Vagina (tissue), 2 donors: ENCODE data around the gene LRMDA. TPM values are rescaled to one million over a fixed set of nuclear protein-coding genes. Genes with fewer than 3 reads are reported as not detected.

Source experiments
- DNase-seq, 2 donors: peaks; one replicate each; pipeline ENCODE4 v3.0.0-alpha.2; 2017; ENCODE audit errors: extremely low spot score in 2 of 2
- H3K27ac ChIP-seq: fragments of 200-600 bp; sonication (generic); one replicate; pipeline ENCODE4 v1.5.1; 2019
- H3K27me3 ChIP-seq: fragments of 200-600 bp; sonication (generic); one replicate; pipeline ENCODE4 v1.5.1; 2019
- H3K36me3 ChIP-seq, 2 donors: fragments of 200-600 bp; sonication (generic); one replicate each; pipeline ENCODE4 v1.5.1; 2017 to 2019
- H3K4me1 ChIP-seq: fragments of 200-600 bp; sonication (generic); one replicate; pipeline ENCODE4 v1.5.1; 2019
- H3K4me3 ChIP-seq, 2 donors: fragments of 200-600 bp; sonication (generic); 1 replicate in 1 of 2; 2 replicates in 1 of 2; pipeline ENCODE4 v1.5.1; 2016 to 2019
- H3K9me3 ChIP-seq: fragments of 200-600 bp; sonication (generic); one replicate; pipeline ENCODE4 v1.5.1; 2019
- POLR2A ChIP-seq, 2 donors: fragments of 450-650 bp; IDR thresholded peaks; one replicate each; pipeline ENCODE4 v1.6.1; 2017; ENCODE audit warnings: antibody characterized with exemption in 2 of 2, mild to moderate bottlenecking in 2 of 2, moderate library complexity in 2 of 2
- POLR2AphosphoS5 ChIP-seq, 2 donors: sonication (generic); formaldehyde crosslinking; IDR thresholded peaks; one replicate each; pipeline ENCODE4 v1.9.0; 2017; ENCODE audit warnings: antibody characterized with exemption in 2 of 2, mild to moderate bottlenecking in 2 of 2, low read depth in 1 of 2; ENCODE audit not compliant: insufficient read depth in 1 of 2
- intact Hi-C: fragments of 100-400 bp; cut with DNase I; formaldehyde crosslinking; loops from one replicate; pipeline ENCODE4 v1.15.1; 2023
- total RNA-seq: library from RNA; depleted of rRNA; stranded (reverse); fragments of >200 nt; gene quantifications from one replicate; pipeline ENCODE4 v1.2.3, GENCODE V29; 2016
- TF ChIP-seq, protein P1 (sequence below), 3 experiments: fragments of 450-650 bp in 2 of 3; fragments of 200-600 bp in 1 of 3; sonication (generic) in 1 of 3; IDR thresholded peaks; one replicate each; pipeline ENCODE4 v1.5.1; 2017 to 2019; ENCODE audit warnings: antibody characterized with exemption in 3 of 3, mild to moderate bottlenecking in 2 of 3, moderate library complexity in 2 of 3

LRMDA gene
- total RNA-seq, 1 donor from 2014 or later: 22.6 TPM

GRCh38 chr10:75439811-75440210 lies 8.4 kb downstream of the LRMDA start:
- intact Hi-C loops: no loop called here
- H3K27ac ChIP-seq: no peak overlapping the region
- no peak for DNase-seq
- H3K4me1 ChIP-seq: no peaks in the 10 kb centered on the region
- no peaks in the 10 kb centered on the region for H3K36me3 ChIP-seq
- H3K27me3 ChIP-seq: no peaks in the 10 kb centered on the region
- TF ChIP-seq, protein P1, sequence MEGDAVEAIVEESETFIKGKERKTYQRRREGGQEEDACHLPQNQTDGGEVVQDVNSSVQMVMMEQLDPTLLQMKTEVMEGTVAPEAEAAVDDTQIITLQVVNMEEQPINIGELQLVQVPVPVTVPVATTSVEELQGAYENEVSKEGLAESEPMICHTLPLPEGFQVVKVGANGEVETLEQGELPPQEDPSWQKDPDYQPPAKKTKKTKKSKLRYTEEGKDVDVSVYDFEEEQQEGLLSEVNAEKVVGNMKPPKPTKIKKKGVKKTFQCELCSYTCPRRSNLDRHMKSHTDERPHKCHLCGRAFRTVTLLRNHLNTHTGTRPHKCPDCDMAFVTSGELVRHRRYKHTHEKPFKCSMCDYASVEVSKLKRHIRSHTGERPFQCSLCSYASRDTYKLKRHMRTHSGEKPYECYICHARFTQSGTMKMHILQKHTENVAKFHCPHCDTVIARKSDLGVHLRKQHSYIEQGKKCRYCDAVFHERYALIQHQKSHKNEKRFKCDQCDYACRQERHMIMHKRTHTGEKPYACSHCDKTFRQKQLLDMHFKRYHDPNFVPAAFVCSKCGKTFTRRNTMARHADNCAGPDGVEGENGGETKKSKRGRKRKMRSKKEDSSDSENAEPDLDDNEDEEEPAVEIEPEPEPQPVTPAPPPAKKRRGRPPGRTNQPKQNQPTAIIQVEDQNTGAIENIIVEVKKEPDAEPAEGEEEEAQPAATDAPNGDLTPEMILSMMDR (IDR thresholded peaks at IDR 0.05): no peak
- TF ChIP-seq POLR2A (IDR thresholded peaks at IDR 0.05): no peak
- TF ChIP-seq POLR2AphosphoS5 (IDR thresholded peaks at IDR 0.05; ENCODE audit: insufficient read depth in 1 of 2, low read depth in 1 of 2): no peak
- no peak overlapping the region for H3K4me3 ChIP-seq
- H3K9me3 ChIP-seq: peaks cover 4% of the 10 kb centered on the region

GRCh38 chr10:75440271-75440793 lies 8.9 kb downstream of the LRMDA start:
- H3K27me3 ChIP-seq: no peaks in the 10 kb centered on the region
- no peak overlapping the region for H3K27ac ChIP-seq
- intact Hi-C loops: no loop called here
- no peak overlapping the region for H3K4me3 ChIP-seq
- H3K36me3 ChIP-seq: no peaks in the 10 kb centered on the region
- peaks cover 4% of the 10 kb centered on the region for H3K9me3 ChIP-seq
- no peak for TF ChIP-seq POLR2AphosphoS5 (IDR thresholded peaks at IDR 0.05; ENCODE audit: insufficient read depth in 1 of 2, low read depth in 1 of 2)
- TF ChIP-seq POLR2A (IDR thresholded peaks at IDR 0.05): no peak
- TF ChIP-seq, protein P1 (IDR thresholded peaks at IDR 0.05): no peak
- DNase-seq: no peak
- H3K4me1 ChIP-seq: no peaks in the 10 kb centered on the region

DNA sequence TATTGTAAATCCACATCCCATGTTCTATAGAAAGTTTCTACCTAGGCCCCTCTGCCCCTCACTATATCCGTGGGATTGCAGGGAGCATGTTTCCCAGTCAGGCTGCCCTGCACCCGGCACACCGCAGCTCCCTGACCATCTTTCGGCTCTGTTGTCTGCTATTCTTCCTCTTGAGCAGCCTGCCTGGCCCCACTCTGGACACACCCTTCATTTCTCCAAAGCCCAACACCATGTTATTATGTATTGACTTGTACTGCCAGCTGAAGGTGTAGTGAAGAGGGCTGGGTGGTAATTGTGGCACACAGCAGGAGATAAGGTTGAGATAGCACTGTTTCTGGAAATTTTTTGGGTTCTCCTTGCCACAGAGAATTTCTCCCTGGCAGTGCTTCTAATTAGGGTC lies 9.8 kb downstream of the LRMDA start:
- no peaks in the 10 kb centered on the region for H3K4me1 ChIP-seq

GRCh38 chr10:75441682-75442081 lies 10.3 kb downstream of the LRMDA start:
- peaks cover 4% of the 10 kb centered on the region for H3K9me3 ChIP-seq
- intact Hi-C loops: no loop called here
- H3K4me3 ChIP-seq: no peak overlapping the region
- no peaks in the 10 kb centered on the region for H3K36me3 ChIP-seq
- no peaks in the 10 kb centered on the region for H3K4me1 ChIP-seq
- DNase-seq: no peak
- H3K27me3 ChIP-seq: no peaks in the 10 kb centered on the region
- no peak overlapping the region for H3K27ac ChIP-seq
- TF ChIP-seq POLR2AphosphoS5 (IDR thresholded peaks at IDR 0.05; ENCODE audit: insufficient read depth in 1 of 2, low read depth in 1 of 2) (no peak), POLR2A (IDR thresholded peaks at IDR 0.05) (no peak)
- TF ChIP-seq, protein P1 (IDR thresholded peaks at IDR 0.05): no peak

More for the DNA sequence above, 9.8 kb downstream of the LRMDA start:
- DNase-seq: no peak
- intact Hi-C loops: no loop called here
- Histone ChIP-seq H3K36me3 (no peaks in the 10 kb centered on the region), H3K27me3 (no peaks in the 10 kb centered on the region), H3K9me3 (peaks cover 4% of the 10 kb centered on the region), H3K4me3 (no peak overlapping the region), H3K27ac (no peak overlapping the region)
- TF ChIP-seq POLR2A (IDR thresholded peaks at IDR 0.05) (no peak), POLR2AphosphoS5 (IDR thresholded peaks at IDR 0.05; ENCODE audit: insufficient read depth in 1 of 2, low read depth in 1 of 2) (no peak)
- TF ChIP-seq, protein P1 (IDR thresholded peaks at IDR 0.05): no peak

DNA sequence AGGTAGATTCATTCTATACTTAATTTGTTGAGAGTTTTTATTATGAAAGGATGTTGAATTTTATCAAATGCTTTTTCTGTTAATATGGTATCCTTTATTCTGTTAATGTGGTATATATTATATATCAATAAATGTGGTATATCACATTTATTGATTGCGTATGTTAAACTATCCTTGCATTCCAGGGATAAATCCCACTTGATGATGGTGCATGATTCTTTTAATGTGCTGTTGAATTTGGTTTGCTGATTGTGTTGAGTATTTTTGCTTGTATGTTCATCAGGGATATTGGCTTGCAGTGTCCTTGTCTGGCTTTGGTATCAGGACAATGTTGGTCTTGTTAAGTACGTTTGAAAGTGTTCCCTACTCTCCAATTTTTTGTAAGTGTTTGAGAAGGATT lies 11.9 kb downstream of the LRMDA start:
- TF ChIP-seq POLR2A (IDR thresholded peaks at IDR 0.05) (no peak), POLR2AphosphoS5 (IDR thresholded peaks at IDR 0.05; ENCODE audit: insufficient read depth in 1 of 2, low read depth in 1 of 2) (no peak)
- TF ChIP-seq, protein P1 (IDR thresholded peaks at IDR 0.05): no peak
- Histone ChIP-seq H3K4me3 (no peak overlapping the region), H3K27me3 (no peaks in the 10 kb centered on the region), H3K4me1 (no peaks in the 10 kb centered on the region), H3K9me3 (peaks cover 4% of the 10 kb centered on the region), H3K27ac (no peak overlapping the region), H3K36me3 (no peaks in the 10 kb centered on the region)
- DNase-seq: no peak
- intact Hi-C loops: no loop called here
